ENCODE measurements around the gene NXPE2.
"Not testable (repeated sequence)": the region's sequence is repeated elsewhere in the genome, so short reads cannot be mapped to it uniquely, and the experiment has no call there.

The NXPE2 gene

DNA sequence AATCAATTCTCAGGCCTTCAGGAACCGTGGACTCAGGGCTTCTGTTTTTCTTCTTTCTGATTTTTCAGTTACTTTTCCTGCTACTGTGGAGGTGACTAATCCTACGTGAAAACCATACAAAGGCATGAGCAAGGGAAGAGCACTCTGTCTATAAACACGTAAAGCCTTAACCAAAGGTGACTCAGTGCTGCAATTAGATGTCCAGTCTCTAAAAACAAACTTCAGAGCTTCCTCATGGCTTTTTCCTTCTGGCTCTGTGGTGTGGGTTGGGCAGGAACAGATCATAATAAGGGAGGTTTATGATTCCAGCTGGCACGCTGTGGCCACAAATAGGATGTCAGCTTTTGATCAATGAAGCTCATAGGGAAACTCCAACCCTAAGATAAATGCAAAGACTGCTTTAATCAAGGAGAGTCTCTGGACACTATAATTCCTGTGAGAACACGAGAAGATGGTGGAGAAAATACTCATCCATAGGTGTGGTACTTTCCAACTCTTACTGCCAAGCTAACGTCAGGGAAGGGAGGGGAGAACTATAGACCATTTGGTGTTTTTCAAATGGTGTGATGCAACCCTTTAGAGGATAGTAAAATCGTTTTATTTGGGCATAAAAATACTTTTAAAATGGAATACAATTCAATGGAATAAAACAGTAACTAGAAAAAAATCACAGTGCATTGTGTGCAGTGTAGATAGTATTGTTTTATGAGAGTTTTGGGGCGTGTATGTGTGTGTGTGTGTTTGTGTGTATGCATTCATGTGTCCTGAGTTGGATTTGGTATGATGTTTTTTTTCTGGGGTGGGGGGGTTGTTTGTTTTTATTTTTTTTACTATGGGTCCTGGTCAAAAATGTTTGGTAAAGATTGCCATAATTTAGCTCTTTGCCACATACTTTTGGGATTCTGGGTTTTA lies at the start of gene NXPE2:
Gene NXPE2 (plus strand): TSS at position 403 of the 912 bp plus-strand sequence. CDS start 49 bp downstream, at position 452.
- H3K27me3 ChIP-seq (ENCODE audit: insufficient read depth, low read length) = no peaks in the 10 kb centered on the region

DNA sequence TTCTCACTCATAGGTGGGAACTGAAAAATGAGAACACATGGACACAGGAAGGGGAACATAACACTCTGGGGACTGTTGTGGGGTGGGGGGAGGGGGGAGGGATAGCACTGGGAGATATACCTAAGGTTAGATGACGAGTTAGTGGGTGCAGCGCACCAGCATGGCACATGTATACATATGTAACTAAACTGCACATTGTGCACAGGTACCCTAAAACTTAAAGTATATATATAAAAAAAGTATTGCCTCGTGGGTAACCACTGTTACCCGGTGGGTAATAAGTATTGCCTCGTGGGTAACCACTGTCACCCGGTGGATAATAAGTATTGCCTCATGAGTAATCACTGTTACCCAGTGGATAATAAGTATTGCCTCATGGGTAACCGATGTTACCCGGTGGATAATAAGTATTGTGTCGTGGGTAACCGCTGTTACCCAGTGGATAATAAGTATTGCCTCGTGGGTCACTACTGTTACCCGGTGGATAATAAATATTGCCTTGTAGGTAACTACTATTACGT lies 46.8 kb upstream of the NXPE2 start:
- H3K27ac ChIP-seq (ENCODE audit: low read length); H3K36me3 ChIP-seq (ENCODE audit: insufficient read depth, low read depth, low read length); H3K9ac ChIP-seq (ENCODE audit: low read depth, low read length); H3K4me3 ChIP-seq (ENCODE audit: low read length); H3K27me3 ChIP-seq (ENCODE audit: insufficient read depth, low read length); H3K4me1 ChIP-seq (ENCODE audit: insufficient read depth, low read length); H3K9me3 ChIP-seq (ENCODE audit: insufficient read depth, low read depth, low read length): not testable (repeated sequence)

More for the DNA sequence above, at the start of gene NXPE2:
- no peaks in the 10 kb centered on the region for H3K36me3 ChIP-seq (ENCODE audit: insufficient read depth, low read depth, low read length)
- peaks cover 26% of the 10 kb centered on the region for H3K9me3 ChIP-seq (ENCODE audit: insufficient read depth, low read depth, low read length)
- H3K9ac ChIP-seq (ENCODE audit: low read depth, low read length) = no peak within 1 kb of the TSS
- no peaks in the 10 kb centered on the region for H3K4me1 ChIP-seq (ENCODE audit: insufficient read depth, low read length)
- H3K27ac ChIP-seq (ENCODE audit: low read length) = no peak within 1 kb of the TSS
- no peak within 1 kb of the TSS for H3K4me3 ChIP-seq (ENCODE audit: low read length)

DNA sequence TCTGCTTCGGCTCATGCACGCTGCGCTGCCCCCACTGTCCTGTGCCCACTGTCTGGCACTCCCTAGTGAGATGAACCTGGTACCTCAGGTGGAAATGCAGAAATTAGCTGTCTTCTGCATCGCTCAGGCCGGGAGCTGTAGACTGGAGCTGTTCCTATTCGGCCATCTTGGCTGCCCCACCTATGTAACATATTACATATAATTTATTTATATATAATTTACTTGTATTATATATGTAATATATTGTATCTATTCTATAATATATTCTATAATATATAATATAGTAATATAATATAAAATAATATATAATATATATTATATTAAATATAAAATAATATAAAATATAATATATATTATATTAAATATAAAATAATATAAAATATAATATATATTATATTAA lies 38.9 kb upstream of the NXPE2 start:
- not testable (repeated sequence) for H3K27me3 ChIP-seq (ENCODE audit: insufficient read depth, low read length); H3K9me3 ChIP-seq (ENCODE audit: insufficient read depth, low read depth, low read length); H3K36me3 ChIP-seq (ENCODE audit: insufficient read depth, low read depth, low read length); H3K27ac ChIP-seq (ENCODE audit: low read length); H3K4me1 ChIP-seq (ENCODE audit: insufficient read depth, low read length); H3K9ac ChIP-seq (ENCODE audit: low read depth, low read length); H3K4me3 ChIP-seq (ENCODE audit: low read length)

DNA sequence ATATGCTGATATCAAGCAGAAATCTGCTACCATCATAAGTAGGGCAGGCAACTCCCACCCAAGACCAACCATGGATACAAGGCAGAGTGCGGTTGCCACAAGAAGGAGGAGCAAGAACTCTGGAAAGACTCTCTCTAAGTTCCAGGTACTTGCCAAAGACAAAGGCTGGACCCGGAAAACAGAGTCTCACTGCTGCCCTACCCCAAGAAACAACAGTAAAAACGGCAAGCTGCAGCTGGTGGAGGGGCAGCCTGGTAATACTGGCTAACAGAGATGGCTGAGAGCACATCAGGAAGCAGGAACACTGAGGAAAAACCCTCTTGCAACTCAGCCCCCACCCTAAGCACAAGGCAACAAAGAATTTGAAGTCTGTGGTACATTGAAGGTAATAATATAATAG lies 27.7 kb upstream of the NXPE2 start:
- H3K27ac ChIP-seq (ENCODE audit: low read length) = no peak overlapping the region
- no peaks in the 10 kb centered on the region for H3K27me3 ChIP-seq (ENCODE audit: insufficient read depth, low read length)
- H3K9ac ChIP-seq (ENCODE audit: low read depth, low read length) = no peak overlapping the region
- no peaks in the 10 kb centered on the region for H3K36me3 ChIP-seq (ENCODE audit: insufficient read depth, low read depth, low read length)
- H3K9me3 ChIP-seq (ENCODE audit: insufficient read depth, low read depth, low read length) = no peaks in the 10 kb centered on the region; the same call in 1 of the 2 replicates
- no peak overlapping the region for H3K4me3 ChIP-seq (ENCODE audit: low read length)
- H3K4me1 ChIP-seq (ENCODE audit: insufficient read depth, low read length) = no peaks in the 10 kb centered on the region

DNA sequence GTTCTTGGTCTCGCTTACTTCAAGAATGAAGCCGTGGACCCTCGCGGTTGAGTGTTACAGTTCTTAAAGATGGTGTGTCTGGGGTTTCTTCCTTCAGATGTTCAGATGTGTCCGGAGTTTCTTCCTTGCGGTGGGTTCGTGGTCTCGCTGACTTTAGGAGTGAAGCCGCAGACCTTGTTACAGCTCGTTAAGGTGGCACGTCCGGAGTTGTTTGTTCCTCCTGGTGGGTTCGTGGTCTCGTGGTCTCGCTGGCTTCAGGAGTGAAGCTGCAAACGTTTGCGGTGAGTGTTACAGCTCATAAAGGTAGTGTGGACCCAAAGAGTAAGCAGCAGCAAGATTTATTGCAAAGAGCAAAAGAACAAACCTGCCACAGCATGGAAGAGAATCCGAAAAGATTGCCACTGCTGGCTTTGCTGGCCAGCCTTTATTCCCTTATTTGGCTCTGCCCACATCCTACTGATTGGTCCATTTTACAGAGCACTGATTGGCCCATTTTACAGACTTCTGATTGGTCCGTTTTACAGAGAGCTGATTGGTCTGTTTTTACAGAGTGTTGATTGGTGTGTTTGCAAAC lies 27.1 kb upstream of the NXPE2 start:
- H3K9ac ChIP-seq (ENCODE audit: low read depth, low read length) = no peak overlapping the region
- no peaks in the 10 kb centered on the region; the same call in 1 of the 2 replicates for H3K9me3 ChIP-seq (ENCODE audit: insufficient read depth, low read depth, low read length)
- no peaks in the 10 kb centered on the region for H3K27me3 ChIP-seq (ENCODE audit: insufficient read depth, low read length)
- H3K4me1 ChIP-seq (ENCODE audit: insufficient read depth, low read length) = no peaks in the 10 kb centered on the region
- H3K4me3 ChIP-seq (ENCODE audit: low read length) = no peak overlapping the region
- H3K36me3 ChIP-seq (ENCODE audit: insufficient read depth, low read depth, low read length) = no peaks in the 10 kb centered on the region
- H3K27ac ChIP-seq (ENCODE audit: low read length) = no peak overlapping the region

DNA sequence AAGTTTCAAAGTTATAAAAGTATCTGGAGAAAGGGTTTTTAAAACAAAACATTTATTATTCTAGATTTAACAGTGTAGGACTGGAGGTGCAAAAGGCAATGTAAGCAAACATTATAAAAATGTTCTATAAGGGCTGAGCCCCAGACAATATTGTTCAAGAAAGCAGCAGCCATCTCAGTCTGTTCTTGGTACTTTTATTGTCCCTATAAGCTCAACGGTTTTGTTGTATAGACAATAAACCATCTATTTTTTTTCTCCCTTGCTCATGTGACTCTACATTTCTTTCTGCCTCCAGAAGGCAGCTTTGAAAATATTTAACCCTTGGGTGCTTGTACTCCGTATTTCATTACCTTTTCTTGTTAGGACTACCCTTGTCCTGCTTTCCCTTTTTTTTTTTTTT lies 25.2 kb upstream of the NXPE2 start:
- Histone ChIP-seq H3K9me3 (ENCODE audit: insufficient read depth, low read depth, low read length) (no peaks in the 10 kb centered on the region; the same call in 1 of the 2 replicates), H3K36me3 (ENCODE audit: insufficient read depth, low read depth, low read length) (no peaks in the 10 kb centered on the region), H3K4me1 (ENCODE audit: insufficient read depth, low read length) (no peaks in the 10 kb centered on the region), H3K9ac (ENCODE audit: low read depth, low read length) (no peak overlapping the region), H3K27ac (ENCODE audit: low read length) (no peak overlapping the region), H3K27me3 (ENCODE audit: insufficient read depth, low read length) (no peaks in the 10 kb centered on the region), H3K4me3 (ENCODE audit: low read length) (no peak overlapping the region)

DNA sequence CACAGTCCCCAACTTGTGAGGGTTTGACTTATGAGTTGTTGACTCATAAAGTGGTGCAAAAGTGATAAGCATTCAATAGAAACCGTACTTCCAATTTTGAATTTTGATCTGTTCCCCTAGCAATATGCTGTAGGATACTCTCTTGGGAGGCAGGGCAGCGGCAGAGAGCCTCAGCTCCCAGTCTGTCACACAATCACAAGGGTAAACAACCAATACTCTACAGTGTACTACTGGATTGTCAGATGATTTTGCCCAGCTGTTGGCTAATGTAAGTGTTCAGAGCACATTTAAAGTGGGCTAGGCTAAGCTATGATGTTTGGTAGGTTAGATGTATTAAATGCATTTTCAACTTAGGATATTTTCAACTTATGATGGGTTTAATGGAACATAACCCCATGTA lies 13.7 kb upstream of the NXPE2 start:
- Histone ChIP-seq H3K36me3 (ENCODE audit: insufficient read depth, low read depth, low read length) (no peaks in the 10 kb centered on the region), H3K27ac (ENCODE audit: low read length) (no peak overlapping the region), H3K9ac (ENCODE audit: low read depth, low read length) (no peak overlapping the region), H3K9me3 (ENCODE audit: insufficient read depth, low read depth, low read length) (no peaks in the 10 kb centered on the region), H3K4me3 (ENCODE audit: low read length) (no peak overlapping the region), H3K4me1 (ENCODE audit: insufficient read depth, low read length) (no peaks in the 10 kb centered on the region), H3K27me3 (ENCODE audit: insufficient read depth, low read length) (no peaks in the 10 kb centered on the region)

DNA sequence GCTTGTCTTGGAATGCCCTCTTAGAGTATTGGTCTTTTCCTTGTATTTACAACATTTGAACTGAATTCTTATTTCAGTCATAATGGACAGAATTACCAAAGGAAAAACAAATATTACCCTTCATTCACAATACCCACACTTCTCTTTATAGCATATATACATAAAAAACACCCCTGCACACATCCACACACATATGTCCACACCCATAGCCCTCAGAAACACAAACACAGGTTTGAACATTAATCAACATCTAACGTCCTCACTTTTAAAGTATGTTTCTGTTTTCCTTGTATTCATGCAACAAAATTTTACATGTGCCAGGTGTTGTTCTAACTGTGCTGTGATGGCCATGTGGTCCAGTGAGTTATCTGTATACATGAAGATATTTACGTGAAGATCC lies 11.6 kb upstream of the NXPE2 start:
- H3K9ac ChIP-seq (ENCODE audit: low read depth, low read length) = no peak overlapping the region
- no peak overlapping the region for H3K27ac ChIP-seq (ENCODE audit: low read length)
- H3K9me3 ChIP-seq (ENCODE audit: insufficient read depth, low read depth, low read length) = peaks cover 3% of the 10 kb centered on the region; the same call in 1 of the 2 replicates
- no peaks in the 10 kb centered on the region for H3K36me3 ChIP-seq (ENCODE audit: insufficient read depth, low read depth, low read length)
- no peaks in the 10 kb centered on the region for H3K27me3 ChIP-seq (ENCODE audit: insufficient read depth, low read length)
- no peaks in the 10 kb centered on the region for H3K4me1 ChIP-seq (ENCODE audit: insufficient read depth, low read length)
- no peak overlapping the region for H3K4me3 ChIP-seq (ENCODE audit: low read length)

DNA sequence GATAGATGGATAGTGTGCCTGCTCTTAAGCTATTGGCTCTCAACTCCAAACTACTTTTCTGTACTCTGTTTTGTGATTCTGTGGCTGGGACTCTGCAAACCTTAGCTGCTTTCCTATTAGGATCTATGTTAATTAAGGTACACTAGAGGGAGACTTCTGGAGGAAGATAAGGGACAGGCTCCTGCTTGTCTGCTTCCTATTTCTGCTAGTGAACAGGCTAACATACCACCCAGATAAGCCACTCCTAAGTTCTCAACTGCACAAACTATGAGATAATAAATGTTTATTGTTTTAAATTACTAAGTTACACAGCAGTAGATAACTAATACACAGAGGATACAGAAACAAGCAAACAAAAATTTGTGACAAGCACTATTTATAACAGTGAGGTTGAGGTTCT lies 10.2 kb upstream of the NXPE2 start:
- Histone ChIP-seq H3K4me1 (ENCODE audit: insufficient read depth, low read length) (no peaks in the 10 kb centered on the region), H3K27ac (ENCODE audit: low read length) (no peak overlapping the region), H3K9me3 (ENCODE audit: insufficient read depth, low read depth, low read length) (peaks cover 6% of the 10 kb centered on the region), H3K9ac (ENCODE audit: low read depth, low read length) (no peak overlapping the region), H3K36me3 (ENCODE audit: insufficient read depth, low read depth, low read length) (no peaks in the 10 kb centered on the region), H3K27me3 (ENCODE audit: insufficient read depth, low read length) (no peaks in the 10 kb centered on the region), H3K4me3 (ENCODE audit: low read length) (no peak overlapping the region)

DNA sequence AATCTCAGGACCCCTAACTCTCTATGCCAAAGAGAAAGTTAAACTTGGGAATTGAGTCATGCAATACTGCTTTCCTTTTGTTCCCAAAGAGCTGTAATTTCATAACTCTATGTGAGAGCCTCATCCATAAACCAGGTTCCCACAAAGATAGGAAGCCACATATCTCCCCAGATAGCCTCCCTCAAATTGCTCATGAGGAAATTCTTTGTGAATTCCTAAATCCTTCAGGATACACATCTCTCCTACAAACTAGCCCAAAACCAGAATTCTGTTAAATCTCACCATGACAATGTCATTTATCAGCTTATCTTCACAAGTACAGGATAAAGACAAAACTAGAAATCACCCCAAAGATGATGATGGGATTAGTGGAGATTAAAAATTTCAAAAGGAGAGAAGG lies 4.7 kb upstream of the NXPE2 start:
- Histone ChIP-seq H3K4me3 (ENCODE audit: low read length) (no peak overlapping the region), H3K27me3 (ENCODE audit: insufficient read depth, low read length) (no peaks in the 10 kb centered on the region), H3K36me3 (ENCODE audit: insufficient read depth, low read depth, low read length) (no peaks in the 10 kb centered on the region), H3K4me1 (ENCODE audit: insufficient read depth, low read length) (no peaks in the 10 kb centered on the region), H3K9ac (ENCODE audit: low read depth, low read length) (no peak overlapping the region), H3K27ac (ENCODE audit: low read length) (no peak overlapping the region), H3K9me3 (ENCODE audit: insufficient read depth, low read depth, low read length) (peaks cover 6% of the 10 kb centered on the region)

DNA sequence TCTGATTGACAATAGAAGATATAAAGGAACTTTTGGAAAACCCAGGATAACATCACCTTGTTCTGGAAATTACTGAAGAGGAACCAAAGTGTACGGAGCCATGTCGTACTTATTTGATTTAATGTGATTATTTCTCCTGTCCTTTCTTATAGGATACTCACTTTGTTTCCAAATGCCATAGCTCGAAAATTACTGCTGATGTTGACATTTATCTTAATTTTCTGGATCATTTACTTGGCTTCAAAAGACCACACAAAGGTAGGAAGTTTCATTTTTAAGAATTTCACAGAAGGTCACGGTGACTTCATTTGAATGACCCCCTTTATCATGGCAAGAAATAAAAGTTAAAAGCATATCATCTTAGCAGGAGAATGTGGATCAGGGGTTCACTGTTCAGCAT lies 1.2 kb downstream of the NXPE2 start:
- Histone ChIP-seq H3K27me3 (ENCODE audit: insufficient read depth, low read length) (no peaks in the 10 kb centered on the region), H3K4me1 (ENCODE audit: insufficient read depth, low read length) (no peaks in the 10 kb centered on the region), H3K4me3 (ENCODE audit: low read length) (no peak overlapping the region), H3K27ac (ENCODE audit: low read length) (no peak overlapping the region), H3K36me3 (ENCODE audit: insufficient read depth, low read depth, low read length) (no peaks in the 10 kb centered on the region), H3K9ac (ENCODE audit: low read depth, low read length) (no peak overlapping the region), H3K9me3 (ENCODE audit: insufficient read depth, low read depth, low read length) (peaks cover 35% of the 10 kb centered on the region)

DNA sequence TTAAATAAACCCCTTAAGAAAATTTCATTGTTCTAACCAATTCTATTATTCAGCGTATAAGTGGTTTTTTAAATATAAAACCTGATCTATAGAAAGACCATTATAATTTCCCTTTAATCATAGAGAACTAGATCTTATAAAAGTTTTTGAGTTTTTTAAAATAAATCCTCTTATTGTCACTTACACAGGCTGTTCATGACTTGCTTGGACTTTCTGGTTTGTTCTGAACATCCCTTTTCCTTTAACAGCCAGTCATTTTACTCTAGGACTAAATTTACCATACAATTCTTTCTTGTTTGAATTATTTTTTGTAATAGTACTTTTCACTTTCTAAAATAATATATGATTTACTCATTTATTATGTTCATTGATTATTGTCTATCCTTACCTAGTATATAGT lies 4.7 kb downstream of the NXPE2 start:
- no peak overlapping the region for H3K9ac ChIP-seq (ENCODE audit: low read depth, low read length)
- no peaks in the 10 kb centered on the region for H3K27me3 ChIP-seq (ENCODE audit: insufficient read depth, low read length)
- H3K36me3 ChIP-seq (ENCODE audit: insufficient read depth, low read depth, low read length) = no peaks in the 10 kb centered on the region
- H3K9me3 ChIP-seq (ENCODE audit: insufficient read depth, low read depth, low read length) = peaks cover 39% of the 10 kb centered on the region
- no peaks in the 10 kb centered on the region for H3K4me1 ChIP-seq (ENCODE audit: insufficient read depth, low read length)
- no peak overlapping the region for H3K4me3 ChIP-seq (ENCODE audit: low read length)
- H3K27ac ChIP-seq (ENCODE audit: low read length) = no peak overlapping the region
